Measurements from ENCODE around the gene KSR2.

KSR2 gene

DNA sequence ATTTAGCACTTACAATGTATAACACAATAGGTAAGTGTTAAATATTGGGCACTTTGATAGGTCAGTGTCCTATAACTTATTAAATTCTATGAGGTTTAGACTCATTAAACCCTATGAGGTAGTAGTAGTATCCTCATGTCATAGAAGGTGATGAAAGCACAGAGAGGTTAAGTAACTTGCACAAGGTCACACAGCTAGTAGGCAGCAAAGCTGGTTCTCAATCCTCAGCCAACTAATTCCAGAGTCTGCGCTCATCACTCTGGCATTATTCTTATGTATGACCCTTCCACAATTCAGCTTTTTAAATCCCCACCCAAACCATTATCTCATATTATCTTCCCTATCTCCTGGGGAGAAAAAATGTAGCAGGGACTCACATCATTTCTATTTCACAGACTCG lies 141.1 kb downstream of the KSR2 start:
- Histone ChIP-seq H3K36me3 (replicated peaks) (no peaks in the 10 kb centered on the region), H3K27ac (no peak overlapping the region), H3K27me3 (replicated peaks) (no peaks in the 10 kb centered on the region), H3K4me3 (ENCODE audit: low read depth, low read length) (no peak overlapping the region)
- DNase-seq, result no peak
- TF ChIP-seq, protein P1, sequence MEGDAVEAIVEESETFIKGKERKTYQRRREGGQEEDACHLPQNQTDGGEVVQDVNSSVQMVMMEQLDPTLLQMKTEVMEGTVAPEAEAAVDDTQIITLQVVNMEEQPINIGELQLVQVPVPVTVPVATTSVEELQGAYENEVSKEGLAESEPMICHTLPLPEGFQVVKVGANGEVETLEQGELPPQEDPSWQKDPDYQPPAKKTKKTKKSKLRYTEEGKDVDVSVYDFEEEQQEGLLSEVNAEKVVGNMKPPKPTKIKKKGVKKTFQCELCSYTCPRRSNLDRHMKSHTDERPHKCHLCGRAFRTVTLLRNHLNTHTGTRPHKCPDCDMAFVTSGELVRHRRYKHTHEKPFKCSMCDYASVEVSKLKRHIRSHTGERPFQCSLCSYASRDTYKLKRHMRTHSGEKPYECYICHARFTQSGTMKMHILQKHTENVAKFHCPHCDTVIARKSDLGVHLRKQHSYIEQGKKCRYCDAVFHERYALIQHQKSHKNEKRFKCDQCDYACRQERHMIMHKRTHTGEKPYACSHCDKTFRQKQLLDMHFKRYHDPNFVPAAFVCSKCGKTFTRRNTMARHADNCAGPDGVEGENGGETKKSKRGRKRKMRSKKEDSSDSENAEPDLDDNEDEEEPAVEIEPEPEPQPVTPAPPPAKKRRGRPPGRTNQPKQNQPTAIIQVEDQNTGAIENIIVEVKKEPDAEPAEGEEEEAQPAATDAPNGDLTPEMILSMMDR (IDR thresholded peaks at IDR 0.05; ENCODE audit: low read depth, low read length, missing control alignments), result no peak
- in situ Hi-C loops (cut with HindIII; ENCODE audit: low pct_ligation_motif_present, low sequenced_read_pairs), result loop anchor here (25.0 kb wide), 2 partner anchors 465 to 590 kb away; partner anchors contain the start of gene NOS1

DNA sequence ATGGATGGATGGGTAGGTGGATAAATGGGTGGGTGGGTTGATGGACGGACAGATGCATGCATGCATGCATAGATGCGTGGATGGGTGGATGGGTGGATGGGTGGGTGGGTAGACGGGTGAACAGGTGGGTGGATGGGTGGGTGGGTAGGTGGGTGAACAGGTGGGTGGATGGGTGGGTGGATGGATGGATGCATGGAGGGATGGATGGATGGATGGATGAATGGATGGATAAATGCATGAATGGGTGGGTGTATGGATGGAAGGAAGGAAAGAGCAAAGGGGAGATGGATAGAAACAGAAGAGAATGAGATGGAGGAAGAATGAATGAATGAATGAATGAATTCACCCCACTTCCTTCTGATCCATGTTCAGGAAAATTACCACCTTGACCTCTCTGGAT lies 143.0 kb downstream of the KSR2 start:
- TF ChIP-seq, protein P1 (IDR thresholded peaks at IDR 0.05; ENCODE audit: low read depth, low read length, missing control alignments), result no peak
- Histone ChIP-seq H3K27me3 (replicated peaks) (no peaks in the 10 kb centered on the region), H3K27ac (no peak overlapping the region), H3K4me3 (ENCODE audit: low read depth, low read length) (no peak overlapping the region), H3K36me3 (replicated peaks) (no peaks in the 10 kb centered on the region)
- in situ Hi-C loops (cut with HindIII; ENCODE audit: low pct_ligation_motif_present, low sequenced_read_pairs), result loop anchor here (25.0 kb wide), 2 partner anchors 464 to 589 kb away; partner anchors contain the start of gene NOS1
- DNase-seq, result no peak

GRCh38 chr12:117821480-117822175 lies 147.2 kb downstream of the KSR2 start:
- in situ Hi-C loops (cut with HindIII; ENCODE audit: low pct_ligation_motif_present, low sequenced_read_pairs), result no loop called here
- H3K36me3 ChIP-seq (replicated peaks), result no peaks in the 10 kb centered on the region
- TF ChIP-seq, protein P1 (IDR thresholded peaks at IDR 0.05; ENCODE audit: low read depth, low read length, missing control alignments), result no peak
- no peaks in the 10 kb centered on the region for H3K27me3 ChIP-seq (replicated peaks)
- DNase-seq, result no peak
- no peak overlapping the region for H3K4me3 ChIP-seq (ENCODE audit: low read depth, low read length)
- H3K27ac ChIP-seq, result no peak overlapping the region

GRCh38 chr12:117820216-117820907 lies 148.4 kb downstream of the KSR2 start:
- Histone ChIP-seq H3K4me3 (ENCODE audit: low read depth, low read length) (no peak overlapping the region), H3K27ac (no peak overlapping the region), H3K27me3 (replicated peaks) (no peaks in the 10 kb centered on the region), H3K36me3 (replicated peaks) (no peaks in the 10 kb centered on the region)
- TF ChIP-seq, protein P1 (IDR thresholded peaks at IDR 0.05; ENCODE audit: low read depth, low read length, missing control alignments), result no peak
- in situ Hi-C loops (cut with HindIII; ENCODE audit: low pct_ligation_motif_present, low sequenced_read_pairs), result no loop called here
- no peak for DNase-seq

GRCh38 chr12:117819160-117819559 lies 149.6 kb downstream of the KSR2 start:
- no peak for DNase-seq
- H3K36me3 ChIP-seq (replicated peaks), result no peaks in the 10 kb centered on the region
- no peak overlapping the region for H3K27ac ChIP-seq
- no peak overlapping the region for H3K4me3 ChIP-seq (ENCODE audit: low read depth, low read length)
- TF ChIP-seq, protein P1 (IDR thresholded peaks at IDR 0.05; ENCODE audit: low read depth, low read length, missing control alignments), result no peak
- in situ Hi-C loops (cut with HindIII; ENCODE audit: low pct_ligation_motif_present, low sequenced_read_pairs), result no loop called here
- no peaks in the 10 kb centered on the region for H3K27me3 ChIP-seq (replicated peaks)

Measured in brain microvascular endothelial cell (primary cell).